Measurements from ENCODE around the gene SH3RF3.
A peak's percentile ranks its signal among the peaks of the same experiment; 100 is the strongest.

The SH3RF3 gene

DNA sequence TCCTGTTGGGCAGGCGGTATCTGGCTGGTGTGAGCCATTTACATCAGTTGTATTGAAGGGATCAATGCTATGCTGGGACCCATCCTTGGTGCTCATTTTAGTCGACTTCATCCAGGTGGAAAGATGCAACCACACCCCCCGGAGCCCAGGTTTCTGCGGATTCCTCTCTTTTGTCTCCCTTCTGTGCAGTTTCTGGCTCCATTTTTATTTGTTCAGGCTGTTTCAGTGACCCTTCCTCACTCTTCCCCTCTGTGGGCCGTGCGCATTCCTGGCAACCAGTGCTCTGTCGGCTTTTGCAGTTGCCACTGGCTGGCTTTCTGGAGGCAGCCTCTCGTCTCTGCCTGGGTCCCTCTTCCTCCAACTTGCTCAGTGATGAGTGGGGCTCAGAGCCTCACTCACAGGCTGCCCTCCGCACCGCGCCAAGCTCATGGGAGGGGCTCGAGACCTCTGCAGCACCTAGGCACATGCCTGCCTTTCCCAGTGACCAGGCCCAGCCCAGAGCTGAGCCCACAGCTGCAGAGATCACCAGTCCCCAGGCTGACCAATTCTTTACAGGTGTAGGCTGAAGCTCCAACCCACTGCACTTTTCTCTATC, 12.1 kb downstream of the SH3RF3 start:
- DNase-seq = no peak

DNA sequence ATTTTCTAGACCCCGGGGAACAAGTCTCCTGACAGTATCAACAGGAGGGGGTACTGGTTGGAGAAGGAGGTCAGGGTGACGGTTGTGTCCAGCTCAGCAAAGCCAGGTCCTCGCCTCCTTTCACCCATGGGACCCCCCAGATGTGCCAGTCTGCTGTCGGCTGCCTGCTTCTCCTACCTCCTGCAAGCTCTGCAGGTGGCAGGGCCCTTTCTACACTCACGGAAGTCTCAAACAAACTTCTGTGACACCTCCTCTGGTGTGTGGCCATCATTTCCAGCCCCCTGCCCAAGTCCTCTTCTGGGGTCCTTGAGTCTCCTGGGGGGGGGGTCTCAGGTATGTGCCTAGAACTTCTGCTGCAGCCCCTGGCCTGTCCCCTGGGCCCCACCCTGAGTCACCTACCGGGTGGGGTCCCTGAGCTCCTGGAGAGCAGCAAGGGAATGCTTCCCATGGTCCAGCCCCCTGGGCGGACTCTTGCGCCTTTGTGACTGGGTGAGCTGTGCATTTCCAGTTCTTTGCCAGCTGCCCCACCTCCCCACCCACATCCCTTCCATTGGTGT, 12.8 kb downstream of the SH3RF3 start:
- no peak for DNase-seq

DNA sequence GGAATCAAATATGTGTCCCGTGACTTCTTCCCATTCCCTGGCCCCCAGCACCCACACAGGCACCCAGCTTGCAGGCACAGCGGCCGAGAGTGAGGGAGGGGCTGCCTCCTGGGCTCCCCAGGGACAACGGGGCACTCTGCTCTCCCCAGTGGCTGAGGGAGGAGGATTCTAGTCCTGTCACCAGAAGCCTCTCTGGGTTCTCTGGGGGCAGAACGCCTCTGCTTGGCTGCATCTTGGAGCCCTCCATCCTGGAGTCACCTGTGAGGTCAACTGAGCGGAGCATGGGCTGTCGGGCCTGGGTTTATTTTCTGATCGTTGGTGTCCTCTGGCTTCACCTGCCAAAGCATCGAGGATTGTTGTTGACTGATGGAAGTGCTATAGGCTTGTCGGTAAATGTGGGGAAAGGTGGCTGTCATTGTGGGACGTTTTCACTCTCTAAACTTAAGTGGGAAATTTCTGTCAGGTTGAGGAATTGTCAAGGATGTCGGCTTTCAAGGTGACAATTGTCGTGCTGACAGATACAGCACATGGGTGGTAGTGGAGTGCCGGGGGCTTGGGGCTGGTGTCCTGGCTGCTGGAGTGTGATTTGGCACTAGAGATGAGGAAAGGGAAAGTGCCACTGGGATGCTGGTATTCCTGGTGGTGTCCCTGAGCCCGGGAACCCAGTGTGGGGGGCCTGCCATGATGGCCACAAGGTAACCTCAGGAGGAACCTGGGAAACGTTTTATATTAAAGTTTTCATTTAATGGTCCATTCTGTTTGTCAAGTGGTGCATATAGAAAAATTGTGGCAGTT, 13.6 kb downstream of the SH3RF3 start:
- DNase-seq = no peak

DNA sequence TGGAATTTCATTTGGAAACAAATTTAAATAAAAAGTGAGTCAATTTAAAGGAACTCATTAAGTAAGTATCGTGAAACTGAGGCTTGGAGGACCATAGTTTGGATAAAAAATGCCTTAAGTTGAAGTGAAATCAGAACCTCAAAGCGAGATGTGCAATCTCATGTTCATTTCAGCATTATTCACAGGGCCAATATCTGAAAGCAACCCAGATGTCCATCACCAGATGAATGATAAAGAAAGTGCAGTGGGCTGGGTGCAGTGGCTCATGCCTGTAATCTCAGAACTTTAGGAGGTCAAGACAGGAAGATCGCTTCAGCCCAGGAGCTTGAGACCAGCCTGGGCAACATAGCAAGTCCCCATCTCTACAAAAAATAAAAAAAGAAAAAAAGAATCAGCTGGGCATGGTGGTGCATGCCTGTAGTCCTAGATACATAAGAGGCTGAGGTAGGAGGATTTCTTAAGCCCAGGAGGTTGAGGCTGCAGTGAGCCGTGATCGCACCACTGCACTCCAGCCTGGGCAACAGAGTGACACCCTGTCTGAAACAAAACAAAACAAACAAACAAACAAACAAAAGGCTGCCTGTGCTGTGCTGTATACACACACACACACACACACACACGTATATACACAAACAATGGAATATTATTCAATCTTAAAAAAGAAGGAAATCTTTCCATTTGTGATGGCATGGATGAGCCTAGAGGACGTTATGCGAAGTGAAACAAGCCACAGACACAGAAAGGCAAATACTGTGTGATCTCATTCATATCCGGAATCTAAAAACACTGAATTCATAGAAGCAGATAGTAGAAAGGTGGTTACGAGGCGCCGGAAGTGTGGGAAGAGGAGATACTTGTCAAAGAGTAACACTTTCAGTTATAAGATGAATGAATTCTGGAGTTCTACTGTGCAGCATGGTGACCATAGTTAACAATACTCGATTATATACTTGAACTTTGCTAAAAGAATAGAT, 14.5 kb downstream of the SH3RF3 start:
- DNase-seq = no peak

DNA sequence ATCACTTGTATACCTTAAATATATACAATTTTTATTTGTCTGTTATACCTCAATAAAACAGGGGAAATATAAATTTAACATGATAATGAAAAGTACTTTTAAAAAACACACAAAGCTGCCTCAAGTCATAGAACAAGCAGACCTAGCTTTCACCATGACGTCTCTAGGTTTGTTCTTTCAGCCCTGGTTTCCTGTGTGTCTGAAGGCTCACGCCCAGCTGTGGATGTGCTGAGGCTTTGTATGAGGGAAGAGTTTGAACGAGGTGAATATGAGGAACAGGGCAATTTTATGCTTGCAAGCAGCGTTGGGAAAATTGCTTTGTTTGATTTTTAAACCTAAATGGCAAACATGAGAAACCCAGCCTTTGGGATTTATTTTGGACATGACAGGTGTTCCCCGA, 15.3 kb downstream of the SH3RF3 start:
- no peak for DNase-seq

DNA sequence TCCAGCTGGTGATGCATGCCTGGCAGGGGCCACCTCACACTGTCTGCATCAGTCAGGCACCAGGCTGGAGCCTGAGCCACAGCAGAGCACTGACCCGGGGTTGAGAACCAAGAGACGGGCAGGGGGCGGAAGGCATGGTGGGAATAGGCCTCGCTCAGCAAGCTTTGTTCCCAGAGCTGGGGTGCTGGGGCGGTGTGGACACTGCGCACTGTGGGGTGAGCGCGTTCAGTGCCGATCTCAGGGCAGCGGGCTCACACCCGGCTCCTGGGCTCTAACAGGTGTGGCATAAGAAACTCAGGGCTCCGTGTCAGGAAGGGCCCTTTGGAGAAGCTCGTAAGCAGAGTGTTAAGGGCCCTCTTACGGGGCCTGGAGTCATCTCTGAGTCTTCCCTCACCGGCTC, 15.7 kb downstream of the SH3RF3 start:
- DNase-seq = no peak

DNA sequence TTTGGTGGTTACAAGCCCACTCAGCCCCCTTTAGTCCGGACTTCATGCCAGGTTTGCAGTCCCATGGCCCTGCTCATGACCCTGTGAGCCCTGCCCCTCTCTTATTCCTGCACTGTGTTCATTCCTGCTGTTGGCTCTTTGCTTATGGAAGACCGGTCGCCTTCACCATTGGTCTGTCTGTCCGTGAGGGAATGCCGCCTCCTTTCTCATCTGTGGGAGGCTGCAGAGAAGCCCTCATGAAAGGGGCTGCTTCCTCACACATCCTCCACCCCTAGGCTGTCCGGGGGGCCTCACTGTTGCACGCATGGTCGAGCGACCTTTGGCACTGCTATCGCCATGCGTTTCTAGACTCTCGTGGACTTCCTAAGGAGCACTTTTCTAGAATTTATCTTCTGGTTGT, 16.3 kb downstream of the SH3RF3 start:
- DNase-seq = no peak

DNA sequence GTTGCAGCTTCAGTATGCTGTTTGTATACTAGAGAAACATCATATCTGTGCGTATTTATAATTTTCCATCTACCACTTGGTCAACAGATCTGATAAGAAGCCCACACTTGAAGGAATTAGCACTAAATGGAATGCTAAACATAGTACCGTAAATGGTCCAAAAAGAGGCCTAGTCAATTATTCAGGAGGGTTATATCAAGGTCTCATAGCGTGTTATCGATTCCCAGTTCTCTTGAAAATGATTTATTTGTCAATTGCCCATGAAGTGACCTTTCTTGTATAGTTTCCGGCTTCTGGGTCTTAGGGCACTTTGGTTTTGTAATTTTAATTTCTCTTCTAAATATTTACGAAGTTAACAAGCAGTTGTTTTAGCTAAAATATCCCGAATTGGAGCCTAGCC, 18.4 kb downstream of the SH3RF3 start:
- no peak for DNase-seq

DNA sequence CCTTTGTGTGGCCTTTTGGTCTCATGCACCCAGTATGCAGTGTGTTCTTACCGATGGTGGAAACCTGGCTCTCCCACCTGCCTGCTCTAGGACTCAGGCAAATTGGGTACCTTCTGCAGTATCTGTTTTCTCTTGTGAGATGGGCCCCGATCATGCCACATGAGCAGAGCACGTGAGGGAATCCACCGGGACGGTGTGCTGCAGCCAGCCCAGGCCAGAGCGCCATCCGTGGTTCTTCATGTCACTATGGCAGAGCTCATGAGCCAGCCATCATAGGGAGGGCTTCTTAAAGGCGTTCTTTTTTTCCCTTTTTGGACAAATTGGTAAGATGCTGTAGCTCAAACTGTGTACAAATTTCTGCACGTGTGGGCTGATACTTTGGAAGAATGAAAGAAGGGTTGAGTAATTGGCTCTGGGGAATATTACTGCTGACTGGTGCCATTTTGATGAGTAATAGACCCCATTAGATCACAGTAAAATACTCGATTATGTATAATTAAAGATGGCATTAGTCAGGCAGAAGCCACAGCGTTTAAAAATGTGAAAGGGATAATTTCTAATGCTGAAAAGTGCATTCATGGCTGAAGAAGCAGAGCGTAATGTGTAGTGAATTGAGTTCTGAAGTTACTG, 19.2 kb downstream of the SH3RF3 start:
- peak; percentile 43 for DNase-seq

DNA sequence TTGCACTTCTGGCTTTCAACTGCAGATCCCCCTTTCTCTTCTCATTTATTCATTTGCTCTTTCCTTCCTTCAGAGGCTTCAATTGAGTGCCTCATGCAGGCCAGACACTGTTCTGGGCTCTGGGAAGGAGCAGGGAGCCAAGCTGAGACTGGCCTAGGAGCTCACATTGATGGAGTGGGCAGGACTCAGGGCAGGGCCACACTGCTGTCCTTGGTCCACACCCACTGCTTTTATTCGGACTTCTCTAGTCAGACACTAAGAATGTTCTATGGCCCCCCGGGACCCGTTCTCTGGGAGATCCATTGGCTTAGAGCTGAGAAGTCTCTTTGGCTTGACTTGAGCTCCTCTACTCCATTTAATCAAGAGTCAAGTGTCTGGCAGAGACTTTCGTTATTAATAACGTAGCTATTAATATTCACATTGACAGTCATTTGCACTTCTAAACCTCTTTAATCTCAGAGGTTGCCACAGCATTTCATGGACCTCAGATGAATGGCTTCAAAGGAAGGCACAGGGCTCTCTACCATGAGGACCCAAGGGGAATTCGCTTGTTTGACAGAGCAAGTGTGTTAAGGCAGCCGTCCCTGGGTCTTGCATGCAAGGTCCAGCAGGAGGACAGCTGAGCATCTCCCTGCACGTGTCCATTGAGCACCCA, 20.1 kb downstream of the SH3RF3 start:
- DNase-seq = no peak

DNA sequence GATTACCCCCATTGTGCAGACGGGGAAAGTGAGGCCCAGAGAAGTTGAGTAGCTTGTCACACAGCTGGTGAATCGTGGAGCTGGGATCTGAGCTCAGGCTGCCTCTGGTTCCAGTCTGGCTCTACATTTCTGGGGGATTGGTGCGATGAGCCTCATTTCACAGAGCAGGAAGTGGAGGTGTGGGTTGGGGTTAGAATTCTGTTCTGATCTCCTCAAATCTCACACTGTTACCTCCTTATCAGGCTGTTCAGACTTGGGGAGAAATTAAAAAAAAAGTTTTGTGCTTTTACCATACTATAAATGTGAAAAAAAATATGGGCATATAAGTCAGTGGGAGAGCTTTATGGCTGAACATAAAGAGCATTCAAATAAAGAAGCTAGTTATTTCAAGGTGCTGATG, 21.6 kb downstream of the SH3RF3 start:
- DNase-seq = no peak

DNA sequence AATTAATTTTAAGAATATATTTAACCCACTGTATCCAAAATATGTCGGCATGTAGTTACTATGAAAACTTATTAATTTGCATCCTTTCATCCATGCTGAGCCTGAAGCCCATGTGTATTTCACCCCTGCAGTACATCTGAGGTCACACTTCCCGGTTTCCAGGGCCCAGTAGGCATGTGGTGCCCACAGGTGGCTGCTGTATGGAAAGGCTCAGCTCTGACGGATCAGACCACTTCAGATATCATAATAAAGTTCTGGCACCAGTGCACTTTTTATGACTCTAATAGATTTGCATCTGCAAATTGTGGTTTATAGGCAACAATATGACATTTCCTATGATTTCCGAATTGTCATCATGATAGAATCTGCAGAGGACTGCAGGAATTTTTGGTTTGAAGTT, 22.5 kb downstream of the SH3RF3 start:
- no peak for DNase-seq

DNA sequence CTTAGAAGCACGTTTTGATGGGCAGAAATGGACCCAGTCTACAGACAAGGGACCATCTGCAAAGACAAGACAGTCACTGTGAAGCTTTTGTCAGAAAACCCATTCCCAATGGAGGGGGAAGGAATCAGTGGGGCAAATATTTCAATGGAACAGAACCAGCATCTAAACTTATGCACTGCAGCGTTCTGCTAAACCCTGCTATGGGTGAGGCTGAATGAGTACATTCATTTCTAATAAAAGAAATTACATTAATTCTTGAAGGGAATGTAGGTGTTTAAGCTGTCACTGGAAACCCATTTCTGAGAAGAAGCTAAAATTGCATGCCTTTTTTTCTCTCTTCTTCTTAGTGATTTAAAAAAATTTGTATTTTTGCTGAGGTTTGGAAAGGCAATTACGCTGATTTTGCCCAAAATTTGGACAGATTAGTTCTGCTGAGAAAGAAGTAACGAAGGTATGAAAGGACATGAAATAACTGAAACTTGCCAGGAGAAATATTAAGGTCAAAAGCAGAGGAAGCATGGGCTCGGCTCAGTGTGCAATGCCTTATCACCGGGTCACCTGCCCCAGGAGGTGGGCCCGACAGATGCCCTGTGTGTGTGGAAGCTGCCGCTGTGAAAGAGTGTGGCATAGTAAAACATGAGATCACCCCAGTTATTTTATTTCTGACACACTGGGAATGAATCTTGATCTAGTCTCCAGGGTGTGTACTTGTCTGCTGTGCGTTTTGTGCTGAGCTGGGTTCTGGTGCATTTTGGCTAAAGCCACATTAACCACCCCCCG, 24.2 kb downstream of the SH3RF3 start:
- DNase-seq = no peak

DNA sequence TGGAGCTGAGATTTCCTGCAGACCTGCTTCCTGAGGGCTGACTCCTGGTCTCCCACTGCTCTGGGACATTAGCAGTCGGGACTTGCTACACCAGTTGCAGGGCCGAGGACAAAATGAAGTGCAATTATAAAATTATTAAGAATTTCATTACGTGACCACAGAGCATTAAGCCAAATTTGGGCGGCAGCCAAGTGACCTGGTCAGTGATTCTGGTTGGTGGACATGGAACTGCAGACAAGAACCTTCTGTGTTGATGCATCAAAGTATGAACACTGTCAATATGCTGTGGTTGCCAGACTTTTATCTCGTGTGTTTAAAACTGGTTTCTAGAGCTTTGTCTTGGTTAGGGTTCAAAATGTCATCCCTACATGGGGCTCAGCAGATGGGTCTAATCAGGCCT, 24.8 kb downstream of the SH3RF3 start:
- no peak for DNase-seq

DNA sequence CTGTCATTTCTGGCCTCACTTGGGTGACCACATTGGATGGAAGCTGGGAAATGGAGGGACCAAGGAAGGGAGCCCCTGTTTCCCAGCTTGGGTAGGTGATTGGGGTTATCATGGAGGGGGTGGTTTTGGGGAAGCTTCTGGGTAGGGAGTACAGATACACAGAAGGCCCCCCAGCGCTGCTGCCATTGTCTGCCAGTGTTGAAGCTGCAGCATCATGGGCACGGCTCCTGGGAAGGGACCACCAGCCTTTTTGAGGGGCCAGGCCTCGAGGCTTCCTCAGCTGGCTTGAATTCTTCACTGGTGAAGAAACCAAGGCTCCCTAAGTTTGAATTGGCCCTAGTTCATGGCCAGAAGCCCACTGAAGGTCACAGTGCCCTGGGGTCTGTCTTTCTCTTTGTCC, 25.2 kb downstream of the SH3RF3 start:
- DNase-seq = no peak

DNA sequence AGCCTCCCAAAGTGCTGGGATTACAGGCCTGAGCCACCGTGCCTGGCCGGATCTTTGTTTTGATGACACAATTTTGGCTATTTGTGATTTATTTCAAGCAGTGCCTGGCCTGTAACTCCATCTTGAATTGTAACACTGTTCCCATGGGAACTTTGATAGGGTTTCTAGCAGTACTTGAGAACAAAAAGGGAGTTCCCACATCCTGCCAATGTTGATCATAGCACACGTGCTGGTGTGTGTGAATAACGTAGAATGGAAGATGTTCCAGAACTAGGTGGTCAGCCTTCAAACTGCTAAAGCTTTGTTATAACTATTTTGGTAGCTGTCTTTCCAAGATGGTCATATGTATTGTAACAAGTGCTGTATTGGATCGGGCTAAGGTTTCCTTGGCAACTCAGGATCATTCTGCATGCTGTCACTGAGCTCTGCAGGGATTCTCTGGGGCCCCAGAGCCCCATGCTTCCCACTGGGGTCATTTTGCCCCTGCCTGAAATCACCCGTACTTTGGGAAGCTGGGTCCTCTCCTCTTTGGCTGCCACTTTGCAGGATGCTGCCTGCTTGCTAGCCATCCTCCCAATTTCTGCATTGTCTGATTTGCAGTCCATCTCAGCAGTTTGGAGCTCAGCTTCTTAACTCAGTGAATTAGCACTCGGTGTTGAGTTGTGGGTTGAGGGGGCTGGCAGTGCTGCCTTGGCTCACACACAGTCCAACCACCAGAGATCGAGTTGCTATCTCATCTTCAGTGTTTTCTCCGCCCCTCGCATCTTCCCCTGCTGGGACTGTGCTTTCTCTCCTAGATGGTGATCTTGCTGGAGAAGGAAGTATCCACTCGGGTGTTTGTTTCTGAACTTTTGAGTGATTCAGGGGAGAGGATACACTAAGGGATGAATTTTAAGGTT, 26.8 kb downstream of the SH3RF3 start:
- DNase-seq = no peak

DNA sequence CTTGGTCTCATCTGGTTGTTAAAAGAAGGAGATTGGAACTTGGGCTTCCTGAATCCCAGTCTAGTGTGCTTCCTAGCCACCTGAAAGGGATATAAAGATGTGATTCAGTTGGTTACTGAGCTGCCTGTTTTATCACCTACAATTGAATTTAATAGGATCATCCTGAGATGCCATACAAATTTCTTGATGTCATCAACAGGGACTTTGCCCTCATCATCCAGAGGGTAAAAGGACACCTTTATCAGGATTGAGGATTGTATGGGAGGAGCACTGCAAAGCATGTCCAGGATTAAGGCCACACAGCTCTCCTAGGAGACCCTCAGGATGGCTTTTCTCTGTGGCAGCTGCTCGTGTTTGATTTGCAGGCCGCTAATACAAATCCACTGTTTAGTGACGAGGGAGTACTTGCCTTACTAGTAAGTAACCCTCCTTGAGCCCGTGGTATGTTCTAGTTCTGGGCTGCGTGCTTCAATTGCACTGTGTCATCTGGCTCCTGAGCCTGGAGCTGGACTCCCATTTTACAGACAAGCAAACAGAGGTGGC, 28.6 kb downstream of the SH3RF3 start:
- DNase-seq = no peak

DNA sequence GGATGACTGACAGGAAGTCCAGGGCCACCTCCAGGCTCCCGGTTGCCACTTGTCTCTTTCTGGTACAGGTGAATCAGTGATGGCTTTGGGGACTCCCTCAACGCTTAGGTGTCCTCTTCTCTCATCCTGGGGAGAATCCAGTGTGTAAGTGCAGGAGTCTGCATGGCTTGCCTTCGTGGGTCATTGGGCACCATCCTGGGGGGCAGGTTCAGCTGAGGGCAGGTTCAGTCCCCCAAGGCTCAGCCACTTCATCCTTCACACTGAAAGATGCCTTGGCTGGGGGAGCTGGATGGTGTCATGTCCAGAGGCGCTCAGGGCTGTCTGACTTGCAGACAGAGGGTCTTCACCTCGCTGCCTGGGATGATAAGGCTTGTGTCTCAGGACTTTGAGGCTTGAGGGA, 29.2 kb downstream of the SH3RF3 start:
- DNase-seq = no peak

DNA sequence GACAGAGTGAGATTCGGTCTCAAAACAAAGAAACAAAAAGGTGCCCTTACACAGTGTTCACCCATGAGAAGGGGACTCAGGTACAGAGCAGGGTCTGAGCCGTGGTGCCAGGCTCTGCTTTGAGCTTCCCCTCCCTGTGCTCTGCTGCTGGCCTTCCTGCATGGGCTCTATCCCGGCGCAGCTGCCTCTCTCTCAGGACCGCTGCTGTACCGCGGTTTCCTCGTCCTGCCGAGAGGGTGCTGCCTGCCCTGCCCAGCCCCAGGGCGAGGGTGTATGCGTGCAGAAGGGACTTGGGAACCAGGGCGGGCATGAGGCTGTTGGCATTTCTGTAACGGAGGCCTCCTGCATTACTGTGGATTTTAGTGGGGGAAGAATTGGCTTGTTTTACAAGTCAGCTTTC, 30.1 kb downstream of the SH3RF3 start:
- DNase-seq = no peak
